ENCODE measurements around the gene ARHGEF38.
A peak's percentile ranks its signal among the peaks of the same experiment; 100 is the strongest.

Gene ARHGEF38

DNA sequence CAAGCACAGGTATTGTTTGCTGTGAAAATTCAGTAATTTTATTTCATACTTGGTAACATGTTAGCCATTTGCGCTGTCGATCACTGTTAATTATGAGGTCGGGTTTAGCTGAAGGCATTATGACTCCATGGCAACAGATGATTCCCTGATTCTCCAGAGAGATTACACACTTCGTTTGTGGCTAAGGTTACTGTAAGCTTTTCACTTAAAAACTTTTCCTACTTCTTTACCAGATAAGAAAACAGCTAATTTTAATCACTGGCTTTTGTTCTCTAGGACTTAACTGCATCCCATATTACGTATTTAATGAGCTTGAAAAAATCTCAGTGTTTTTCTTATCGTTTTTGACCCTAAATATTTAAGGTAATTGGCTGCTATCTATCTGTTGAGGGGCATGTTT is 158.3 kb downstream of the ARHGEF38 start:
- TF ChIP-seq, protein P1, sequence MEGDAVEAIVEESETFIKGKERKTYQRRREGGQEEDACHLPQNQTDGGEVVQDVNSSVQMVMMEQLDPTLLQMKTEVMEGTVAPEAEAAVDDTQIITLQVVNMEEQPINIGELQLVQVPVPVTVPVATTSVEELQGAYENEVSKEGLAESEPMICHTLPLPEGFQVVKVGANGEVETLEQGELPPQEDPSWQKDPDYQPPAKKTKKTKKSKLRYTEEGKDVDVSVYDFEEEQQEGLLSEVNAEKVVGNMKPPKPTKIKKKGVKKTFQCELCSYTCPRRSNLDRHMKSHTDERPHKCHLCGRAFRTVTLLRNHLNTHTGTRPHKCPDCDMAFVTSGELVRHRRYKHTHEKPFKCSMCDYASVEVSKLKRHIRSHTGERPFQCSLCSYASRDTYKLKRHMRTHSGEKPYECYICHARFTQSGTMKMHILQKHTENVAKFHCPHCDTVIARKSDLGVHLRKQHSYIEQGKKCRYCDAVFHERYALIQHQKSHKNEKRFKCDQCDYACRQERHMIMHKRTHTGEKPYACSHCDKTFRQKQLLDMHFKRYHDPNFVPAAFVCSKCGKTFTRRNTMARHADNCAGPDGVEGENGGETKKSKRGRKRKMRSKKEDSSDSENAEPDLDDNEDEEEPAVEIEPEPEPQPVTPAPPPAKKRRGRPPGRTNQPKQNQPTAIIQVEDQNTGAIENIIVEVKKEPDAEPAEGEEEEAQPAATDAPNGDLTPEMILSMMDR (IDR thresholded peaks at IDR 0.05; ENCODE audit: low read depth, low read length, missing control alignments): no peak
- H3K4me3 ChIP-seq (ENCODE audit: low read depth, low read length): no peak overlapping the region
- no peak for DNase-seq
- no peaks in the 10 kb centered on the region for H3K27me3 ChIP-seq (replicated peaks)
- in situ Hi-C loops (cut with HindIII; ENCODE audit: low pct_ligation_motif_present, low sequenced_read_pairs): no loop called here
- no peak overlapping the region for H3K27ac ChIP-seq
- H3K36me3 ChIP-seq (replicated peaks): no peaks in the 10 kb centered on the region

DNA sequence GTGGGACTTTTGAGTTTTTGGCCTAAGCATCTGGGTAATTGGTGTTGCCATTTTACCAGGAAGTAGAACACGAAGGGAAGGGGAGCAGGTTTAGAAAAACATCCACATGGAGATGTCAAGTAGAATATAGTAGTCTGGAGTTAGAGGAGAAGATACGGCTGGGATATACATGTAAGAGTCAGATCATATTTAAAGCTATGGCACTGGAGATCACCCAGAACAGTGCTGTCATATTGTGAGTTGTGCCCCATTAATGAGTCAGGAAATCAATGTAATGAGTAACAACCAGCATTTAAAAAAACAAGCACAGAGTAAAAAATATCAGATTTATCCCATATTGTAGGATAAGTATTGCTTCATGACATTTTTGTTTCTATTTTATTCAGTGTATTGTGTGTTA is 160.3 kb downstream of the ARHGEF38 start:
- Histone ChIP-seq H3K36me3 (replicated peaks) (no peaks in the 10 kb centered on the region), H3K27me3 (replicated peaks) (no peaks in the 10 kb centered on the region), H3K4me3 (ENCODE audit: low read depth, low read length) (no peak overlapping the region), H3K27ac (no peak overlapping the region)
- DNase-seq: no peak
- in situ Hi-C loops (cut with HindIII; ENCODE audit: low pct_ligation_motif_present, low sequenced_read_pairs): no loop called here
- TF ChIP-seq, protein P1 (IDR thresholded peaks at IDR 0.05; ENCODE audit: low read depth, low read length, missing control alignments): no peak

DNA sequence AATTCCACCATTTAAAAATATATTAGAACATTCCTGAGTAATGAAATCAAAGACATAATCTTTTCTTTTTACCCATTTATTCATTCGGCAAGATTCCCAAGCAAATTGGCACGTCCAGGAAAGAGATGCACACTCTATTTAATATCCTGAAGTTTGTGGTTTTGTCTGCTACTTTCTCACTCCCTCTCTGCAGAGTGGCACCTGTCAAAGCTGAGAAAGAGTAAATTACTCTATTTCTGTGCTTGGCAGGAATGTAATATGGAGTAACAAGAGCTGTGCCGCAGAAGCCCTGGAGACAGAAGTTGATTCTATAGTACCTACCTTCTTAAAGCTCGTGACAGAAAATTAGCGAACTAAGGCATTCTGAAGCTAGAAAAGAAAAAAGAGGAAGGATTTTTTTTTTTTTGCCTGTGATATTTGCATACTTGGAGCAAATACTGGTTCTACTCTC is 161.7 kb downstream of the ARHGEF38 start:
- Histone ChIP-seq H3K27me3 (replicated peaks) (no peaks in the 10 kb centered on the region), H3K4me3 (ENCODE audit: low read depth, low read length) (no peak overlapping the region)

DNA sequence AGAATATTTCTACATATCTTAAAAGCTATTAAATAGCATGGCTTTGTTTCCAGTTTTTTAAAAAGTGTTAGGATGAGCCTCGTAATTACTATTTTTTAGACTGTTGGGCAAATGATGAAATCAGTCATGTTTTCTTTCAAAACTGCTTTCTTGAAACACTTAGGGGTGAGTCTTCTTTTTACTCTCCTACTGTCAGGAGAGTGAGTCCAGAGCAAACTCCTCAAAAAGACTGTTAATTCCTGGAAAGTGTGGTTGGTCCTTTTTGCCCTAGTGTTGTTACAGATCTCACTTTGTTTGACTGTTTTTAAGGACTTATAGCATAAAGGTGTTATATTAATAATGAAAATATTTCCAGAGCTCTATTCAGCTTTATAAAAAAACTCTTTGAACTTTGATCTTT is 162.5 kb downstream of the ARHGEF38 start:
- Histone ChIP-seq H3K27me3 (replicated peaks) (no peaks in the 10 kb centered on the region), H3K36me3 (replicated peaks) (no peaks in the 10 kb centered on the region), H3K4me3 (ENCODE audit: low read depth, low read length) (no peak overlapping the region), H3K27ac (no peak overlapping the region)
- DNase-seq: no peak
- TF ChIP-seq, protein P1 (IDR thresholded peaks at IDR 0.05; ENCODE audit: low read depth, low read length, missing control alignments): no peak
- in situ Hi-C loops (cut with HindIII; ENCODE audit: low pct_ligation_motif_present, low sequenced_read_pairs): no loop called here

More for the DNA sequence above, 161.7 kb downstream of the ARHGEF38 start:
- Histone ChIP-seq H3K27ac (no peak overlapping the region), H3K36me3 (replicated peaks) (no peaks in the 10 kb centered on the region)
- TF ChIP-seq, protein P1 (IDR thresholded peaks at IDR 0.05; ENCODE audit: low read depth, low read length, missing control alignments): no peak
- DNase-seq: peak; percentile 1
- in situ Hi-C loops (cut with HindIII; ENCODE audit: low pct_ligation_motif_present, low sequenced_read_pairs): no loop called here

DNA sequence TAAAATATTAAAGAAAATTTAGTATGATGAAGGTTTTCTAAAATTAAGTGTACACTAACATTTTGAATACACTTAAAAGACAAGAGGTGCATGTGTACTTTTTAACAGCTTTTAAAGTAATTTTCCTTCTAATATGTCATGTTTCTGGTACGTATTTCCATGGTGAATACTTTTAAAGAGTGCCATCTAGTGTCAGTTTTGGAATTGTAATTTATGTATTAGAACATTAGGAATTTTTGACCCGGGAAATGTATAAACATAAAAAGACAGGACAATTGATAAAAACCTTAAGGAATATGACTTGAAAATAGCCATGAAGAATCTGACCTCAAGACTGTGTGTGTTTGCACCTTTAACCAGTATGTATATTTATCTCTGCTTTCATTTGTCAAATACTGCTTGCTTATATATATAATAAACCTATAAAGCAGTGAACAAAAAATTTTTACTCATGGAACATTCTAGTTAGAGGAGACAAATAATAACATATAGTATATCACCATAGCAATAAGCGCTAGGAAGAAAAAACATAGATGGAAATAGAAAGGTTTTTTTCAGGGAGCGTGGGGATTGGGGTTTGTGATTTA is 163.4 kb downstream of the ARHGEF38 start:
- DNase-seq: no peak
- Histone ChIP-seq H3K27me3 (replicated peaks) (no peaks in the 10 kb centered on the region), H3K36me3 (replicated peaks) (no peaks in the 10 kb centered on the region), H3K4me3 (ENCODE audit: low read depth, low read length) (no peak overlapping the region), H3K27ac (no peak overlapping the region)
- TF ChIP-seq, protein P1 (IDR thresholded peaks at IDR 0.05; ENCODE audit: low read depth, low read length, missing control alignments): peak; percentile 19
- in situ Hi-C loops (cut with HindIII; ENCODE audit: low pct_ligation_motif_present, low sequenced_read_pairs): no loop called here

DNA sequence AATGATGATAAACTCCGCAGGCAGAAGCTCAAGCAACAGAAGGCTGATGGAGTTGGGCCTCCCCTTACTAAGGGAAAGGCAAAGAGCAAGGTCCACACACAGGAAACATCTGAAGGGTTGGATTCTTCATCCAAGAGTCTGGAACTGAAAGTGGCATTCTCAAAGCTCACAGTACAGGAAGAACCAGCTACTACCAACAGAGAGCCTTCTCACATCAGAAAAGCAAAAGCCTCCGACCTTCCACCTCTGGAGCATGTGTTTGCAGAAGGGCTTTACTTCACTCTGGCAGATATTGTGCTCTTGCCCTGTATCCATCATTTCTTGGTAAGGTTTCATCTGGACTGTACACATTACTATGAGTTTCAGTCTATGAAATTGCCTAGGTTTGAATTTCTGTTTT is 166.8 kb downstream of the ARHGEF38 start:
- no peak for DNase-seq
- TF ChIP-seq, protein P1 (IDR thresholded peaks at IDR 0.05; ENCODE audit: low read depth, low read length, missing control alignments): no peak

More for the DNA sequence above, 166.8 kb downstream of the ARHGEF38 start:
- Histone ChIP-seq H3K27me3 (replicated peaks) (no peaks in the 10 kb centered on the region), H3K4me3 (ENCODE audit: low read depth, low read length) (no peak overlapping the region), H3K27ac (no peak overlapping the region), H3K36me3 (replicated peaks) (no peaks in the 10 kb centered on the region)
- in situ Hi-C loops (cut with HindIII; ENCODE audit: low pct_ligation_motif_present, low sequenced_read_pairs): no loop called here

Data from brain microvascular endothelial cell (primary cell).